IMR-90 (cell line): ENCODE measurements around the gene ELL.
"Not testable (repeated sequence)": the region's sequence is repeated elsewhere in the genome, so short reads cannot be mapped to it uniquely, and the experiment has no call there.

ENCODE experiments used
- BHLHE40 ChIP-seq: fragments of 150-350 bp; IDR thresholded peaks from 2 replicates; pipeline ENCODE4 v1.6.1; 2016; ENCODE audit warnings: mild to moderate bottlenecking, low read depth, low read length
- CEBPB ChIP-seq: IDR thresholded peaks from 2 replicates; pipeline ENCODE4 v1.6.1; 2012; ENCODE audit warnings: low read depth, low read length, improper control_type of control experiment
- ELK1 ChIP-seq: fragments of 150-350 bp; IDR thresholded peaks from 2 replicates; pipeline ENCODE4 v1.6.1; 2016; ENCODE audit warnings: low read depth, mild to moderate bottlenecking, low read length, moderate library complexity, borderline replicate concordance
- MAFK ChIP-seq: IDR thresholded peaks from 2 replicates; pipeline ENCODE4 v1.6.1; 2012; ENCODE audit warnings: low read depth, low read length, improper control_type of control experiment
- MAZ ChIP-seq: IDR thresholded peaks from 2 replicates; pipeline ENCODE4 v1.6.1; 2012; ENCODE audit warnings: low read depth, mild to moderate bottlenecking, low read length, improper control_type of control experiment, moderate library complexity, borderline replicate concordance
- MXI1 ChIP-seq: IDR thresholded peaks from 2 replicates; pipeline ENCODE4 v1.6.1; 2012; ENCODE audit warnings: low read depth, mild to moderate bottlenecking, low read length, moderate library complexity, borderline replicate concordance
- POLR2A ChIP-seq: IDR thresholded peaks from 2 replicates; pipeline ENCODE4 v1.6.1; 2012; ENCODE audit warnings: mild to moderate bottlenecking, low read depth, low read length
- RAD21 ChIP-seq: IDR thresholded peaks from 2 replicates; pipeline ENCODE4 v1.6.1; 2012; ENCODE audit warnings: low read length, improper control_type of control experiment
- RCOR1 ChIP-seq: IDR thresholded peaks from 2 replicates; pipeline ENCODE4 v1.6.1; 2012; ENCODE audit warnings: mild to moderate bottlenecking, low read length, improper control_type of control experiment; ENCODE audit not compliant: insufficient replicate concordance
- RFX5 ChIP-seq: IDR thresholded peaks from 2 replicates; pipeline ENCODE4 v1.8.0; 2012; ENCODE audit warnings: low read depth, mild to moderate bottlenecking, low read length, moderate library complexity
- SMC3 ChIP-seq: fragments of 150-350 bp; IDR thresholded peaks from 2 replicates; pipeline ENCODE4 v1.6.1; 2016; ENCODE audit warnings: low read depth, mild to moderate bottlenecking, antibody characterized with exemption, low read length, moderate library complexity
- USF2 ChIP-seq: fragments of 150-350 bp; IDR thresholded peaks from 2 replicates; pipeline ENCODE4 v1.6.1; 2017; ENCODE audit warnings: mild to moderate bottlenecking, antibody characterized with exemption, low read length, low read depth
- TF ChIP-seq, protein P1 (sequence below): conservative IDR thresholded peaks from 2 replicates; pipeline ENCODE4 v1.5.1; 2012; ENCODE audit warnings: mild to moderate bottlenecking, low read depth, low read length, improper control_type of control experiment

DNA sequence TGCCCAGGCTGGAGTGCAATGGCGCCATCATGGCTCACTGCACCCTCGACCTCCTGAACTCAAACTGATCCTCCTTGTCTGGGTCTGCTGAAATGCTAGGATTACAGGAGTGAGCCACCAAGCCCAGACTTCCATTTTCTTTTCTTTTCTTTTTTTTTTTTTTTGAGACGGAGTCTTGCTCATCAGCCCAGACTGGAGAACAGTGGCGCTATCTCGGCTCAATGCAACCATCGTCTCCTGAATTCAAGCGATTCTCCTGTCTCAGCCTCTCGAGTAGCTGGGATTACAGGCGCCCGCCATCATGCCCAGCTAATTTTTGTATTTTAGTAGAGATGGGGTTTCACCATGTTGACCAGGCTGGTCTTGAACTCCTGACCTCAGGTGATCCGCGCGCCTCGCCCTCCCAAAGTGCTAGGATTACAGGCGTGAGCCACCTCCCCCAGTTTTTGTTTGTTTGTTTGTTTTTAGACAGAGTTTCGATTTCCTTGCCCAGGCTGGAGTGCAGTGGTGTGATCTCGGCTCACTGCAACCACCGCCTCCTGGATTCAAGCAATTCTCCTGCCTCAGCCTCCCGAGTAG is 1.1 kb upstream of the ELL start:
- TF ChIP-seq, protein P1, sequence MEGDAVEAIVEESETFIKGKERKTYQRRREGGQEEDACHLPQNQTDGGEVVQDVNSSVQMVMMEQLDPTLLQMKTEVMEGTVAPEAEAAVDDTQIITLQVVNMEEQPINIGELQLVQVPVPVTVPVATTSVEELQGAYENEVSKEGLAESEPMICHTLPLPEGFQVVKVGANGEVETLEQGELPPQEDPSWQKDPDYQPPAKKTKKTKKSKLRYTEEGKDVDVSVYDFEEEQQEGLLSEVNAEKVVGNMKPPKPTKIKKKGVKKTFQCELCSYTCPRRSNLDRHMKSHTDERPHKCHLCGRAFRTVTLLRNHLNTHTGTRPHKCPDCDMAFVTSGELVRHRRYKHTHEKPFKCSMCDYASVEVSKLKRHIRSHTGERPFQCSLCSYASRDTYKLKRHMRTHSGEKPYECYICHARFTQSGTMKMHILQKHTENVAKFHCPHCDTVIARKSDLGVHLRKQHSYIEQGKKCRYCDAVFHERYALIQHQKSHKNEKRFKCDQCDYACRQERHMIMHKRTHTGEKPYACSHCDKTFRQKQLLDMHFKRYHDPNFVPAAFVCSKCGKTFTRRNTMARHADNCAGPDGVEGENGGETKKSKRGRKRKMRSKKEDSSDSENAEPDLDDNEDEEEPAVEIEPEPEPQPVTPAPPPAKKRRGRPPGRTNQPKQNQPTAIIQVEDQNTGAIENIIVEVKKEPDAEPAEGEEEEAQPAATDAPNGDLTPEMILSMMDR: not testable (repeated sequence)
- TF ChIP-seq POLR2A, MAFK, RCOR1, RFX5, MXI1, ELK1, RAD21, BHLHE40, USF2, CEBPB, SMC3, MAZ: not testable (repeated sequence)
